NK-92 treated with Interleukin-12 subunit alpha and Interleukin-12 subunit beta, amount 100 ng/mL, for 24 hours (cell line): ENCODE measurements around the gene ZNF791.
"Not testable (repeated sequence)": the region's sequence is repeated elsewhere in the genome, so short reads cannot be mapped to it uniquely, and the experiment has no call there.

Source experiments
- DNase-seq: peaks from one replicate; lab custom pipeline; 2025; lab: John Stamatoyannopoulos, UW

The ZNF791 gene

DNA sequence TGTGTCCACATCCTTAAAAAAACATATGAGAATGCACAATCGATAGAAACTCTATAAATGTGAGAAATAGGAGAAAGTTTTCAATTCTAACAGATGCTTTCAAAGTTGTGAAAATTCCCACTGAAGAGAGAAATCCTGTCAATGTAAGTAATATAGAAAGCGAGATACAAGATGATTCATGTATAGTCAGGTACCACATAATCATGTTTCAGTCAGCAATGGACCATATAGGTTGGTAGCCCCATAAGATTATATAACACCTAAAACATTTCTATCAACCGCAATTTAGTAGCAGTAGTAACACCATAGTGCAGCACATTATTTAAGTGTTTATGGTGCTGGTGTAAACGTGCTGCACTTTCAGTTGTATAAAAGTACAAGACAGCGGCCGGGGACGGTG lies 18.5 kb downstream of the ZNF791 start:
- DNase-seq, result no peak

DNA sequence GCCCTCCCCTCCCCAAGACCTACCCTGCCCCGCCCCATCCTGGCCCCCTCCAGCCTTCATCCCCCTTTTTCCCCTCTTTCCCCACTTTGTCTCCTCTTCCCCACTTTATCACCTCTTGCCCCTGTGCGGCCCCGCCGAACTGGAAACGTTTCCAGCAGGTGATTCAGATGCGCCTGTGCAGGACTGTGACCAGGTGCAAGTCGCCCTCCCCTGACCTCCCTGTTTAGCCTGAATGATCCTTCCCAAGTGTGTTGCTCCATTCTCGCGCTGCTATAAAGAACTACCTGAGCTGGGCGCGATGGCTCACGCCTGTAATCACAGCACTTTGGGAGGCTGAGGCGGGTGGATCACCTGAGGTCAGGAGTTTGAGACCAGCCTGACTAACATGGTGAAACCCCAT lies 25.9 kb downstream of the ZNF791 start:
- no peak for DNase-seq

GRCh38 chr19:12638611-12639182 lies 28.0 kb downstream of the ZNF791 start:
- no peak for DNase-seq

- DNase-seq, result no peak
Observed at GRCh38 chr19:12639901-12640613, 29.3 kb downstream of the ZNF791 start.

DNA sequence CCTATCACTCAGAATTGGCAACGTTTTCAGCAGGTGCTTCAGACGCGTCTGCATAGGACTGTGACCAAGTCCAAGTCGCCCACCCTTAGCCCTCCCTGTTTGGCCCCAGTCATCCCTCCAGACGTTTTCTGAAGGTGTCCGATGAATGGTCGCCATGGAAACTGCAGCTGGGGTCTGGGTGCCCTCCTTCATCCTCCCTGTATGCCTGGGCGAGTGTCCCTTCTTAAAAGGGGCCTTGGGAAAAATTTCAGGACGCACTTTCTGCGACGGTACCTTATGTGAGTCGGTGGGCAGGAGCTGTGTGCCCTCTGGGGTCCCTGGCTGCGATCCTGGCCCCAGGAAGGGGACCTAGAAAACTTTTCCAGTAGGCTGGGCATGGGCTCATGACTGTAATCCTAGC lies 30.7 kb downstream of the ZNF791 start:
- DNase-seq, result no peak

DNA sequence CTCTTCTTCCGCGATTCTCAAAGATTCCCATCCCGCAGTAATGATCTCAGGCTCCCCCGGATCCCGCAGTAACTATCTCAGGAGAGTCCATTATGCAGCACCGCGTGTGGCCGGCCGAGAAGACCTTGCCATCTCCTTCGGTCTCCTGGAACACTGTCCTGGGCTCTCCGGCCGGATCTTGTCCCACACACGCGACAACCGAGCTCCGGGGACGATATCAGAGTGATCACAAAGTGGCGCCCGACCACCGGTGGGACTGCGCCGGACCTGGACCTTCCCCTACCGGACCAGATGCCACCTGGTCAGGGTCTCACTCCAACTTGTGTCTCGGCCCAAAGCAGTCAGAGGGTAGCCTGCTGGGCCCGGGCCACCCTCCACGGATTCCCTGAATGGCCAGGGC lies 31.8 kb downstream of the ZNF791 start:
- DNase-seq, result no peak

GRCh38 chr19:12643716-12644115 lies 33.0 kb downstream of the ZNF791 start:
- not testable (repeated sequence) for DNase-seq

GRCh38 chr19:12646551-12646950 lies 35.8 kb downstream of the ZNF791 start:
- no peak for DNase-seq

DNA sequence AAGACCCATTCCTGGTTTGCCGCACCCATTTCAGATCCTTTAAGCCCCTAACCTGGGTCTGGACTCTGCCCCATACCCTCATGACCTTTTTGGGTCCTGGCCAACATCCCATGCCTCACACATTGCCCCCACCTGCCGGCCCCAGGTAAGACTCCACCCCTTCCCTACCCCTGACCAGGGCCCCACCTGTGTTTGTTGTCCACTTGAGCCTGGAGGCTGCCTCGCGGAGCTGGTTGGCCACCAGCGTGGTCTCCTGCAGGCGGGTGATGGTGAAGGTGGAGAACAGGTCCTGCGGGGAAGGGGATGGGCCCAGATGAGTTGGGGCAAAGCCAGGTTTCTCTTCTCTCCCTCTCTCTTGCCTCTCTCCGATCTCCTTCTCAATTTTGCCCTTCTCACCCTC lies 36.3 kb downstream of the ZNF791 start:
- no peak for DNase-seq

- no peak for DNase-seq
Observed at GRCh38 chr19:12647490-12648071, 36.9 kb downstream of the ZNF791 start.

DNA sequence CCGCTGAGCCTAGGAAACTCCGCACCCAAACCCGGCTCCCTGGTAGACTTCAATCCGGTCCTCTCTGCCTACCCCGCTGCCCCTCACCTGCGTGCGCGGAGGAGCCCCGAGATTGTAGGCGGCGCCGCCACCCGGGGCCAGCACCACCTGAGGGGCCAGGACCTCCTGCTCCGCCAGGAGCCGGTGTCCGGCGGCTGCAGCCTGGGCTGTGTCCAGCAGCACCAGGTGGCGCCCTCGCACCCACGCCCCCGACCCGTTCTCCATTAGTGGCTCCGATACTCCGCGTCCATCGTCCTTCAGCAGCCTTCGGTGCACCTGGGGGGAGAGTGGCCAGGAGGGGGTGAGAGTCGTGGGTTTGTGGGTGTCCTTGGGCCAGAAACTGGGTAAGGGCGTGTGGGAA lies 37.4 kb downstream of the ZNF791 start:
- DNase-seq, result no peak

GRCh38 chr19:12649941-12650340 lies 39.2 kb downstream of the ZNF791 start:
- no peak for DNase-seq

GRCh38 chr19:12652219-12652618 lies 41.5 kb downstream of the ZNF791 start:
- DNase-seq, result no peak

- DNase-seq, result no peak
Observed at GRCh38 chr19:12655546-12655945, 44.8 kb downstream of the ZNF791 start.

- no peak for DNase-seq
Observed at GRCh38 chr19:12656899-12657571, 46.3 kb downstream of the ZNF791 start.

DNA sequence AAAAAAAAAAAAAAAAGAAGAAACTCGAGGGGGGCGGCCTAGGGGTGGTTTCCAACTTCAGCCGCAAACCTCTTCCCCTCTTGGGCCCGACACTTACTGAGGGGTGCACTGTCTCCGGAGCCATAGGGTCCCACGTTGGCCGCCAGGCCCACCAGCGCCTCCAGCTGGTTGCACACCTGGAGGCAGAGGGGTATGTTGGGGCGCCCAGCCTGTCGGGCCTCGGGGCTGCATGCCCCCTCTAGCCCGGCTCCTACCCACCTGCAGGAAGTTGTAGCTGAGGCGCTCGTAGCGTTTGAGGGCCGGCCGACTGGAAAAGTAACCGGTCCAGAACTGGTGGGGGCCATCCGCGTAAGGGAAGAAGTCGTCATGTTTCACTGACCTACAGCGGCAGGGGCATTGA lies 47.2 kb downstream of the ZNF791 start:
- no peak for DNase-seq

GRCh38 chr19:12660980-12661379 lies 50.3 kb downstream of the ZNF791 start:
- no peak for DNase-seq

DNA sequence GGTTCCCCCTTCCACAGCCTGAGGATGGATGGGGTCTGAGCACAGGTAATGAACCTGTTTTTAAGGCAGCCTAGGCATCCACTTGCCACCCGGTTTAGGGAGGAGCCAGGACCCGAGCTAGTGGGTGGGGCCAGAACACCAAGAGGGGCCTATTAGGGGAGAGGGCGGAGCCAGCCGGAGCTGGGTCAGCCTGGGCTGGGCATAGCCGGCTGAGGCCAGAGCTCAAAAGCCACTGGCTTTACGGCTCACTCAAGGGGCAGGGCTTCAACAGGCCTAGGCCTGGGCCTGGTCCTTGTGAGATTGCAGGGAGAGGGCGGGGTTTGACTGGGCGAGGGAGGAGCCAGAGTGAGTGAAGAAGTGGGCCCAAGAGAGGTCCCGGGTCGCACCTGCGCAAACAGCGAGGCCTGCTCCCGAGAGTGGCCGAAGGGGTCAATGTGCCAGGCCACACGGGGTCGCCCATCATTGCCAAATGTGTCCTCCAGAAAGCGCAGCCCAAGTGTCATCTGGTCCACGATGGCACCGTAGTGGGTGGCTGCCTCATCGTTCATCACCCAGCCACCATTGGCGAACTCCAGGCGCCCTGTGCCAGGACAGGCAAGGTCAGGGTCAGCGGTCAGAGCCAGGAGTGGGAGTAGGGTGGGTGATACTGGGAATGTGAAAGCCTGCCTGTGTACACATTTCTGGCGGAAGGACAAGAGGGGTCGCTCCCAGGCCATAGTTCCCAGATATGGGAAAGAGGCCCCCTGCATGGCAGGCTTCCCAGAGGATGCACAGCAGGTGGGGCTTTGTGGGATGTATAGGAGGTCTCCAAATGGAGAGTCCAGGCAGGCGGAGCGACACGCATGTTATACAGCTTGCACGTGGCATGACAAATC lies 53.9 kb downstream of the ZNF791 start:
- DNase-seq, result no peak

GRCh38 chr19:12665281-12665573 lies 54.5 kb downstream of the ZNF791 start:
- DNase-seq, result no peak

- no peak for DNase-seq
Observed at GRCh38 chr19:12665671-12666264, 55.0 kb downstream of the ZNF791 start.

DNA sequence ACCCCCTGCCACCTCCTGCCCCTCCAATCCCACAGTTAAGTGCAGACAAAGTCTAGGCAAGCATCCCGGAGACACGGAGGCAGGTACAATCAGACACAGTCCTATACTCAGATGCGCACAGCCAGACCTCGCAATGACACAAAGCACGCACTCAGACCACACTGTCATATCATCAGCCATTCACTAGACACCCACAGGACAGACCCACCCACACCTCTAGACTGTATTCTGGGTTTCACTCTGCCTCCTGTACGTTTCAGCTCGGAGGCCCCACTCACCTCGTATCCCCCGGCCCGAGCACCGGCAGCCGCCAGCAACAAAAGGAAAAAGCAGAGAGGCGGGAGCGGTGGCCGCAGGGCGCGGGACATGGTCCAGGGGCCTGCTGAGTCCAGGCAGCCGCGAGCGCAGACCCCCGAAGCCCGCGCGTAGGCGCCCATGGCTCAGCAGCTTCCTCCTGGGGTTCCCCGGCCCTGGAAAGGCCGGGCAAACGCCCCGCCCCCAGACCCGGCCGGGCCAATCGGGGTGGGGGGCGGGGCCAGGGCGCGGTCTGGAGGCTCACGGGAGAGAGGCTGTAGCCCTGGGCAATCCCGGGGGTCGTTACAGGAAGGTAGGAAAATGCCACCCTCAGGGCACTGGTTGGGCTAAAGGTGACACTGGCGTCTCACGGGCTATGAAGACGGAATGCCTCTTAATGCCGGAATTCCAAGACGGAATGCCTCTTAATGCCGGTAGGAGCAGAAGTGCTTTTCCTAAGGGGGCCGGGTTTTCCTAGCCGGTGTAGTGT lies 55.7 kb downstream of the ZNF791 start, which contains the start of the genes MAN2B1 and WDR83:
Gene MAN2B1, minus strand, starts transcription at position 478 of the 784 bp plus-strand sequence. Its CDS starts 41 bp downstream, at position 437.
Gene WDR83, plus strand, starts transcription at position 543 of the 784 bp plus-strand sequence. CDS start 2,984 bp downstream, outside the sequence.
- DNase-seq, result peak; percentile 65
